Measurements from ENCODE around the gene GLMN. TPM values are rescaled to one million over a fixed set of nuclear protein-coding genes. Genes with fewer than 3 reads are reported as not detected.

GLMN gene
- total and polyA plus RNA-seq, 2 of the 13 experiments (the other 11 are each of a cell fraction or from before 2014, with no cell fraction given) = 5.9 to 18.4 TPM

DNA sequence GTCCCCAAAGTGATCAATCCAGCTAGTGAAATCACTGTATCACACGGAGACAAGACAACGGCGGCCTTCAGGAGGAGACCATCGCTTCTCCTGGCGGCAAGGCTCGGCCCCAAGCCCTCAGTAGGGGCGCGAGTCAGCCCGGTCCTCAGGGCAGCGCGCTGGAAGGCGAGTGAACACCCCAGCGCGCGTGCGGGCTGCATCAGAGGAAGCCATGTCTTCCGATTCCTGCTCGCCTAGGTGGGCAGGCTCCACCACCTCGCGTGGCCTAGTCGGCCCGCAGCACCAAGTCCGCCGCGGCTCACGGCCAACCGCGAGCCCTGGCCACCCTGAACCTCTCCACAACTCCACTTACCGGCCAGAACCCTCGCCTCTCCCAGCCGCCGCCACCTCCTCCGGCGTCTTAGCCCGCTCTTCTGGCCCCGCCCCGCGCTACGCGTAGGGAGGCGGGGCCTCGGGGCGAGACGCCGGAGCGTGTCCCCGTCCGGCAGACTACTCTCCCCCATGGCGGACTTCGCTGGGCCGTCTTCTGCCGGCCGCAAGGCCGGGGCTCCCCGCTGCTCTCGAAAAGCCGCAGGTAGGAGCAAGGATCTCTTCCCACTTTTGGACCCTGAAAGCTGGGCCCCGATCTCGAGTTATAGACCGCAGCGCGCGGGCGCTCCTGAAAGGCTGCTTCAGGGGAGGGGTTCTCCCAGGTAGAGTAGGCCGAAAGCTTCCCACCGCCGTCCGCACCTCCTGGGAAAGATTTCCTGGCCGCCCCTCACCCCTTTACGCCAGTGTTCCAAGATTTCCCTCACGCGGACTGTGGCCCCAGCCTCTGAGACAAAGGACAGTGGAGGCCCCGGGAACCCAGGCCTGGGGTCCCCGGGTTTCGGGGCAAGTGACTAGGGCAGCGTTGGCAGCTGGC, at the start of gene GLMN, which contains the start of gene RPAP2 (continued):
- TF ChIP-seq SRSF4 (IDR thresholded peaks at IDR 0.05; ENCODE audit: low read depth, low read length, poor library complexity, severe bottlenecking) = no peak
- TF ChIP-seq MTA1 (CRISPR knock-in tag; IDR thresholded peaks at IDR 0.05; ENCODE audit: borderline replicate concordance) = peak; percentile 78; the same call in 1 of the 2 replicates
- TF ChIP-seq SOX5 (CRISPR knock-in tag; IDR thresholded peaks at IDR 0.05; ENCODE audit: borderline replicate concordance) = peak; percentile 24; the same call in 1 of the 2 replicates
- TF ChIP-seq ZKSCAN1 (IDR thresholded peaks at IDR 0.05; ENCODE audit: low read length) = no peak
- TF ChIP-seq, protein P1, sequence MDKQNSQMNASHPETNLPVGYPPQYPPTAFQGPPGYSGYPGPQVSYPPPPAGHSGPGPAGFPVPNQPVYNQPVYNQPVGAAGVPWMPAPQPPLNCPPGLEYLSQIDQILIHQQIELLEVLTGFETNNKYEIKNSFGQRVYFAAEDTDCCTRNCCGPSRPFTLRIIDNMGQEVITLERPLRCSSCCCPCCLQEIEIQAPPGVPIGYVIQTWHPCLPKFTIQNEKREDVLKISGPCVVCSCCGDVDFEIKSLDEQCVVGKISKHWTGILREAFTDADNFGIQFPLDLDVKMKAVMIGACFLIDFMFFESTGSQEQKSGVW (CRISPR knock-in tag; IDR thresholded peaks at IDR 0.05; ENCODE audit: borderline replicate concordance) = no peak
- peak; percentile 20; the same call in 1 of the 2 replicates for TF ChIP-seq GATA4 (IDR thresholded peaks at IDR 0.05; ENCODE audit: borderline replicate concordance, low read depth)
- TF ChIP-seq, protein P2, sequence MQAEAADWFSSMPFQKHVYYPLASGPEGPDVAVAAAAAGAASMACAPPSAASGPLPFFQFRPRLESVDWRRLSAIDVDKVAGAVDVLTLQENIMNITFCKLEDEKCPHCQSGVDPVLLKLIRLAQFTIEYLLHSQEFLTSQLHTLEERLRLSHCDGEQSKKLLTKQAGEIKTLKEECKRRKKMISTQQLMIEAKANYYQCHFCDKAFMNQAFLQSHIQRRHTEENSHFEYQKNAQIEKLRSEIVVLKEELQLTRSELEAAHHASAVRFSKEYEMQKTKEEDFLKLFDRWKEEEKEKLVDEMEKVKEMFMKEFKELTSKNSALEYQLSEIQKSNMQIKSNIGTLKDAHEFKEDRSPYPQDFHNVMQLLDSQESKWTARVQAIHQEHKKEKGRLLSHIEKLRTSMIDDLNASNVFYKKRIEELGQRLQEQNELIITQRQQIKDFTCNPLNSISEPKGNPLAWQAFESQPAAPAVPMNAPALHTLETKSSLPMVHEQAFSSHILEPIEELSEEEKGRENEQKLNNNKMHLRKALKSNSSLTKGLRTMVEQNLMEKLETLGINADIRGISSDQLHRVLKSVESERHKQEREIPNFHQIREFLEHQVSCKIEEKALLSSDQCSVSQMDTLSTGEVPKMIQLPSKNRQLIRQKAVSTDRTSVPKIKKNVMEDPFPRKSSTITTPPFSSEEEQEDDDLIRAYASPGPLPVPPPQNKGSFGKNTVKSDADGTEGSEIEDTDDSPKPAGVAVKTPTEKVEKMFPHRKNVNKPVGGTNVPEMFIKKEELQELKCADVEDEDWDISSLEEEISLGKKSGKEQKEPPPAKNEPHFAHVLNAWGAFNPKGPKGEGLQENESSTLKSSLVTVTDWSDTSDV (CRISPR knock-in tag; IDR thresholded peaks at IDR 0.05) = no peak
- 0 out of 2 replicates have a peak, but pooled peaks have one; percentile 22 for TF ChIP-seq CHD2 (IDR thresholded peaks at IDR 0.05; ENCODE audit: low read depth, low read length)
- no peak for TF ChIP-seq ZNF30 (CRISPR knock-in tag; IDR thresholded peaks at IDR 0.05)
- TF ChIP-seq BORCS8-MEF2B (CRISPR knock-in tag; IDR thresholded peaks at IDR 0.05) = peak; percentile 42; the same call in 1 of the 2 replicates
- TF ChIP-seq, protein P3, sequence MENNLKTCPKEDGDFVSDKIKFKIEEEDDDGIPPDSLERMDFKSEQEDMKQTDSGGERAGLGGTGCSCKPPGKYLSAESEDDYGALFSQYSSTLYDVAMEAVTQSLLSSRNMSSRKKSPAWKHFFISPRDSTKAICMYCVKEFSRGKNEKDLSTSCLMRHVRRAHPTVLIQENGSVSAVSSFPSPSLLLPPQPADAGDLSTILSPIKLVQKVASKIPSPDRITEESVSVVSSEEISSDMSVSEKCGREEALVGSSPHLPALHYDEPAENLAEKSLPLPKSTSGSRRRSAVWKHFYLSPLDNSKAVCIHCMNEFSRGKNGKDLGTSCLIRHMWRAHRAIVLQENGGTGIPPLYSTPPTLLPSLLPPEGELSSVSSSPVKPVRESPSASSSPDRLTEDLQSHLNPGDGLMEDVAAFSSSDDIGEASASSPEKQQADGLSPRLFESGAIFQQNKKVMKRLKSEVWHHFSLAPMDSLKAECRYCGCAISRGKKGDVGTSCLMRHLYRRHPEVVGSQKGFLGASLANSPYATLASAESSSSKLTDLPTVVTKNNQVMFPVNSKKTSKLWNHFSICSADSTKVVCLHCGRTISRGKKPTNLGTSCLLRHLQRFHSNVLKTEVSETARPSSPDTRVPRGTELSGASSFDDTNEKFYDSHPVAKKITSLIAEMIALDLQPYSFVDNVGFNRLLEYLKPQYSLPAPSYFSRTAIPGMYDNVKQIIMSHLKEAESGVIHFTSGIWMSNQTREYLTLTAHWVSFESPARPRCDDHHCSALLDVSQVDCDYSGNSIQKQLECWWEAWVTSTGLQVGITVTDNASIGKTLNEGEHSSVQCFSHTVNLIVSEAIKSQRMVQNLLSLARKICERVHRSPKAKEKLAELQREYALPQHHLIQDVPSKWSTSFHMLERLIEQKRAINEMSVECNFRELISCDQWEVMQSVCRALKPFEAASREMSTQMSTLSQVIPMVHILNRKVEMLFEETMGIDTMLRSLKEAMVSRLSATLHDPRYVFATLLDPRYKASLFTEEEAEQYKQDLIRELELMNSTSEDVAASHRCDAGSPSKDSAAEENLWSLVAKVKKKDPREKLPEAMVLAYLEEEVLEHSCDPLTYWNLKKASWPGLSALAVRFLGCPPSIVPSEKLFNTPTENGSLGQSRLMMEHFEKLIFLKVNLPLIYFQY (CRISPR knock-in tag; IDR thresholded peaks at IDR 0.05; ENCODE audit: borderline replicate concordance) = no peak
- no peak; the same call in 1 of the 2 replicates for TF ChIP-seq ZFP36L1 (CRISPR knock-in tag; IDR thresholded peaks at IDR 0.05)
- TF ChIP-seq ZNF24 (IDR thresholded peaks at IDR 0.05) = no peak
- TF ChIP-seq CC2D1A (CRISPR knock-in tag; IDR thresholded peaks at IDR 0.05) = no peak
- no peak for TF ChIP-seq TCF7 (IDR thresholded peaks at IDR 0.05; ENCODE audit: low read depth)
- no peak for TF ChIP-seq ZNF530 (CRISPR knock-in tag; IDR thresholded peaks at IDR 0.05; ENCODE audit: low read depth)
- no peak for TF ChIP-seq IRF2 (CRISPR knock-in tag; IDR thresholded peaks at IDR 0.05)
- TF ChIP-seq IKZF4 (CRISPR knock-in tag; IDR thresholded peaks at IDR 0.05; ENCODE audit: borderline replicate concordance, low read depth, not compliant biosample characterization) = peak; percentile 58
- TF ChIP-seq, protein P4, sequence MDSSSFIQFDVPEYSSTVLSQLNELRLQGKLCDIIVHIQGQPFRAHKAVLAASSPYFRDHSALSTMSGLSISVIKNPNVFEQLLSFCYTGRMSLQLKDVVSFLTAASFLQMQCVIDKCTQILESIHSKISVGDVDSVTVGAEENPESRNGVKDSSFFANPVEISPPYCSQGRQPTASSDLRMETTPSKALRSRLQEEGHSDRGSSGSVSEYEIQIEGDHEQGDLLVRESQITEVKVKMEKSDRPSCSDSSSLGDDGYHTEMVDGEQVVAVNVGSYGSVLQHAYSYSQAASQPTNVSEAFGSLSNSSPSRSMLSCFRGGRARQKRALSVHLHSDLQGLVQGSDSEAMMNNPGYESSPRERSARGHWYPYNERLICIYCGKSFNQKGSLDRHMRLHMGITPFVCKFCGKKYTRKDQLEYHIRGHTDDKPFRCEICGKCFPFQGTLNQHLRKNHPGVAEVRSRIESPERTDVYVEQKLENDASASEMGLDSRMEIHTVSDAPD (CRISPR knock-in tag; IDR thresholded peaks at IDR 0.05) = no peak
- no peak for TF ChIP-seq GPN1 (CRISPR knock-in tag; IDR thresholded peaks at IDR 0.05; ENCODE audit: borderline replicate concordance)
